GM21619 (cell line): ENCODE data around the gene CSGALNACT2.
"Not testable (repeated sequence)": the region's sequence is repeated elsewhere in the genome, so short reads cannot be mapped to it uniquely, and the experiment has no call there.

Experiments used
- ATAC-seq: cut with Tn5 transposase; IDR thresholded peaks from one replicate; pipeline ENCODE4 v1.9.1; 2021; ENCODE audit not compliant: unreplicated experiment

Gene CSGALNACT2

GRCh38 chr10:43177595-43177994 lies 39.4 kb downstream of the CSGALNACT2 start:
- ATAC-seq, result no peak

- no peak for ATAC-seq
Measured at GRCh38 chr10:43181146-43181545, 42.9 kb downstream of the CSGALNACT2 start.

- not testable (repeated sequence) for ATAC-seq
Measured at GRCh38 chr10:43183764-43184163, 45.5 kb downstream of the CSGALNACT2 start.

GRCh38 chr10:43186150-43186549 lies 47.9 kb downstream of the CSGALNACT2 start:
- ATAC-seq, result no peak

- ATAC-seq, result no peak
Measured at GRCh38 chr10:43187213-43187612, 49.0 kb downstream of the CSGALNACT2 start.

GRCh38 chr10:43188702-43189101 lies 50.5 kb downstream of the CSGALNACT2 start:
- ATAC-seq, result no peak

GRCh38 chr10:43190289-43190688 lies 52.0 kb downstream of the CSGALNACT2 start:
- ATAC-seq, result no peak

GRCh38 chr10:43190775-43191174 lies 52.5 kb downstream of the CSGALNACT2 start:
- ATAC-seq, result no peak

GRCh38 chr10:43192884-43193283 lies 54.6 kb downstream of the CSGALNACT2 start:
- ATAC-seq, result no peak

- ATAC-seq, result no peak
Measured at GRCh38 chr10:43193496-43194080, 55.3 kb downstream of the CSGALNACT2 start.

- ATAC-seq, result no peak
Measured at GRCh38 chr10:43194266-43194665, 56.0 kb downstream of the CSGALNACT2 start.

- ATAC-seq, result no peak
Measured at GRCh38 chr10:43194859-43195258, 56.6 kb downstream of the CSGALNACT2 start.

GRCh38 chr10:43195557-43195956 lies 57.3 kb downstream of the CSGALNACT2 start:
- ATAC-seq, result no peak

GRCh38 chr10:43196131-43196980 lies 58.1 kb downstream of the CSGALNACT2 start:
- no peak for ATAC-seq

- ATAC-seq, result no peak
Measured at GRCh38 chr10:43196981-43197833, 59.0 kb downstream of the CSGALNACT2 start.

GRCh38 chr10:43197834-43198681 lies 59.8 kb downstream of the CSGALNACT2 start:
- no peak for ATAC-seq

GRCh38 chr10:43198682-43199005 lies 60.4 kb downstream of the CSGALNACT2 start:
- ATAC-seq, result no peak

- ATAC-seq, result no peak
Measured at GRCh38 chr10:43199088-43199683, 60.9 kb downstream of the CSGALNACT2 start.

GRCh38 chr10:43199684-43200537 lies 61.7 kb downstream of the CSGALNACT2 start:
- no peak for ATAC-seq
